Pulmonary artery endothelial cell (primary cell): ENCODE measurements around the gene ABO. TPM values are rescaled to one million over a fixed set of nuclear protein-coding genes. Genes with fewer than 3 reads are reported as not detected.
"Not testable (repeated sequence)": the region's sequence is repeated elsewhere in the genome, so short reads cannot be mapped to it uniquely, and the experiment has no call there.

Source experiments
- DNase-seq: peaks from one replicate; pipeline ENCODE4 v3.0.0-alpha.2; 2011; ENCODE audit warnings: low read depth, low spot score
- total RNA-seq: library from RNA; depleted of rRNA; stranded (reverse); fragments of >200 nt; gene quantifications from 2 replicates; pipeline ENCODE4 v1.2.3, GENCODE V29; 2014

Gene ABO
- total RNA-seq, 1 donor from 2014 or later, result not detected

DNA sequence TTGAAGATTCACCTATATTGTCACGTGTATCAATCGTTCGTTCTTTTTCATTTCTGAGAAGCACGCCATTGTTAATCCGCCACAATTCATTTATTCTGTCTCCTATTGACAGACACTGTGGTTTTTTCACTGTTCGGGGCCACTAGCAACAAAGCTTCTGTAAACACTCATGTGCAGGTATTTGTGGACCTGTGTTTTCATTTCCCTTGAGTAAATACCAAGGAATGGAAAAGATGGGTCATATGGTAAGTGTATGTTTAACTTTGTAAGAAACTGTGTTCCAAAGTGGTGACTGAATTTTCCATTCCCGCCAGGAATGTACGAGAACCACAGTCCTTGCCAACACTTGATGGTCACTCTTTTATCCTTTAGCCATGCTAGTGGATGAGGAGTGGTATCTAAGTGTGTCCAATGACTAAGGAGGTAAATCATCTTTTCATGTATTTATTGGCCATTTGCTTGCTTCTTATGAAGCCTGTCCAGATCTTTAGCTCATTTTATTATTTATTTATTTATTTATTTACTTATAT, 10.7 kb downstream of the ABO start:
- DNase-seq, result no peak

DNA sequence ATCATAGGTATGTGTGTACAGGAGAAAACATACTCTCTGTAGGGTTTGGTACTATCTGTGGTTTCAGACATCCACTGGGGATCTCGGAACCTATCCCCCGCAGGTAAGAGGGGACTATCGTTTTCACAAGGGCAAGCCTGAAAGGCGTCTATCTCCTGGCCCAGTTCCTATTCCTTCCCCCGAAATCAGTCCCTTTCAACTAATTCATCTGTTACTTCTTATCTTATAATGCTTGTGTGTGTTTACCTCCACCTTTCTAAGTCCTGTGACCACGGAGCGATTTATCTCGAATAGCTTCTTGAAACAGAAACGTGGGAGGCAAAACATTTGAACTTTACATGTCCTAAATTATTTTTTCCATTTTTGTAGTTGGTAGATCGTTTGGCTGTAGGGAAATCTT, 11.4 kb downstream of the ABO start:
- no peak for DNase-seq

GRCh38 chr9:133262226-133262625, 12.8 kb downstream of the ABO start:
- no peak for DNase-seq

GRCh38 chr9:133261753-133262120, 13.3 kb downstream of the ABO start:
- no peak for DNase-seq

DNA sequence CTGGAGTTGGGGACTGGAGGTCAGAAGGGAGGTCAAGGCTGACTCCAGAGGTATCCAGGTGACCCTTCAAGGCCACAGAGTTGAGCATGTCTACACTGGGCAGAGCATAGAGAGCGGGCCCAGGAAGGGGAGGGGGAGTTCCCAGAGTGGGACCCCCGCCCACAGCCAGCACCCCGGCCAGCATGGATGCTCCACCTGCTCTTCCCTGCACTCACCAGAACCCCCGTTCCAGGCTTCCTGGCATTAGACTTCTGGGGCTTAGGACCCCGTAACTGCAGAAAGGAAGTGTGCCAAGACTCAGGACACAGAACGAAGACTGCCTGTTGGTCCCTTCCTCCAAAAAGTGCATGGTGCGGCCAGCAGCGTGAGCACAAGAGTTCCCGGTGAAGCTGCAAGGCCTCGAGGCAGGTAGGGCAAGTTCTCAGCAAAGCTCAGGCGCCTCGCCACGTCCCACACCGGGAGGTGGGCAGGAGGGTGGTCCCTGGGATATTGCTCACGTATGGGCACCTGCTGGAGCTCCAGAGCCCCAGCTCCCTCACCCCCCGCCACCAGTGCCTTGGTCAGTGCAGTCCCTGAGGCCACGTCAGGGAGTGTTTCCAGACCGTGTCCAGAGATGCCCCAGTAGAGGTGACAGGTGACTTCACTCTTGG, 13.8 kb downstream of the ABO start:
- no peak for DNase-seq

- no peak for DNase-seq
Observed at GRCh38 chr9:133260334-133261102, 14.5 kb downstream of the ABO start.

- no peak for DNase-seq
Observed at GRCh38 chr9:133258061-133259015, 16.7 kb downstream of the ABO start.

DNA sequence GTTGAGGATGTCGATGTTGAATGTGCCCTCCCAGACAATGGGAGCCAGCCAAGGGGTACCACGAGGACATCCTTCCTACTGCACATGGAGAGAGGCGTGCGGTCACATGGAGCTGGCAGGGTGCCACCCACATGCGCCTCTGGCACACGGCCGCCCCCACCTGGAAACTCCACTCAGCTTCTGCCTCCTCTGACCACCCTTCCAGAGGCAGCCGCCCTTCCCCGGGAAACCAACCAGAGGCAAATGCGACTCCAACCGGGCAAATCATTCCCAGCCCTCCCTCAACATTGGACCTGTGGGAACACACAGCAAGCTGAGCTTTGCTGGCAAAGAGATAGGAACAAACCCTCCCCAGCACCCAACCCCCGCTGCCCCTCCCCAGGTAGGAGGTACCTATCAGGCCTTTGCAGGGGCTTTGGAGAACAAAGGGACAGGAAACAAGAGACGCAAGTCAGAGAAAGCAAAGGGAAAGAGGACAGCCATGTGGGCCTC, 17.5 kb downstream of the ABO start:
- DNase-seq, result no peak

DNA sequence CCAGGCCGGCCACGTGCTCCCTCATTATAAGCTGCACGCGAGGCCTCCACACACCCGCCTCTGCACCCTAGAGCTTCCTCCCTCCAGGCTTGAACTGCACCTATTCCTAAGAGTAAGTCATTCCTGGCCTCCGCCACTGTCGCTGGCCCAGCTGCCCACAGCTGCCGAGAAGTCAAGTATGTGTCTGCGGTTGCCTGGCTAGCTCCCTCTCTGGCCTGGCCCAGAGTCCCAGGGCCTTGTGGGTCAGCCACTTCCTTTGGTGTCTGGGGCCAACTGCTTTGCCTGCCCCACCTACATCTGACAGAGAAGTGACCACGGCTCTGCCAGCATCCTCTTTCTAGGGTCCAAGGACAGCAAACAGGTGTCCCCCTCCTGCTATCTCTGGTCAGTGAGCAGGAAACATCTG, 18.3 kb downstream of the ABO start:
- DNase-seq, result no peak

DNA sequence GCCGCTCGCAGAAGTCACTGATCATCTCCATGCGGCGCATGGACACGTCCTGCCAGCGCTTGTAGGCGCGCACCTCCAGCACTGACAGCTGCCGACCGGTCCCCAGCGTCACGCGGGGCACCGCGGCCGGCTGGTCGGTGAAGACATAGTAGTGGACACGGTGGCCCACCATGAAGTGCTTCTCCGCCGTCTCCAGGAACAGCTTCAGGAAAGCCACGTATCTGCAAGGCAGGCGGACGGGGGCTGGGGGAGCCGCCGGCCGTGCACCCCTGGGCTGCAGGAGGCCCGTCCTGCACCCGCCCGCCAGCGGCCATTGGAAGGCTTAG, 18.9 kb downstream of the ABO start:
- DNase-seq, result no peak

- no peak for DNase-seq
Observed at GRCh38 chr9:133255371-133256135, 19.4 kb downstream of the ABO start.

DNA sequence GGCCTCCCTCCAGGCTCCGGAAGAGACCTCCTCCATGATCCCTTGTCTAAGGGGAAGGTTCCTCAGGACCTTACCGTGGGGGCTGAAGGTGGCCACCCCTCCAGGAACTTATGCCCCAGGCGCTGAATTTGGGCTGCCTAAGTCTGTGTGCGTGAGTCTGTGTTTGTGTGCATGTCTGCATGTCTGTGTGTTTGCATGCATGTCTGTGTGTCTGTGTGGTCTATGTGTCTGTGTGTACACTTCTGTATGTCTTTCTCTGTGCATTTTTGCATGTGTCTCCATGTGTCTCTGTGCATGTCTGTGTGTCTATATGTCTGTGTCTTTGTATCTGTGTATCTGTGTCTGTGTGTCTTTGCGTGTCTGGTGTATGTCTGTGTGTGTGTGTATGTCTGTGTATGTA, 20.5 kb downstream of the ABO start:
- DNase-seq, result no peak

DNA sequence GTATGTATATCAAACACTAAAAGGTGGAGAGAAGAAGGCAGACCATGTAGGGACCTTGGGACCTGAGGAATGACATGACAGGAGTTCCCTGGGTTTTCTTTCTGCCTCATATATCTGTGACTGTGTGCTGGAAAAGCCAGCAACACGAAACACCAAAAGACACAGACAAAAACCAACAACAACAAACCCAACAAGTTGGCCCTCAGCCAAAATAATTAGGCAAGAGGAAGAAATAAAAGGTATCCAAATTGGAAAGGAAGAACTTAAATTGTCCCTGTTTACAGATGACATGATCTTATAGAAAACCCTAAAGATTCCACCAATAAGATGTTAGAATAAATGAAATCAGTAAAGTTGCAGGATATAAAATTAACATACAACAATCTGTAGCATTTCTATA, 21.7 kb downstream of the ABO start:
- no peak for DNase-seq

GRCh38 chr9:133252301-133253020, 22.5 kb downstream of the ABO start:
- DNase-seq, result no peak

- DNase-seq, result no peak
Observed at GRCh38 chr9:133251773-133252172, 23.2 kb downstream of the ABO start.

- DNase-seq, result not testable (repeated sequence)
Observed at GRCh38 chr9:133251221-133251620, 23.8 kb downstream of the ABO start.

DNA sequence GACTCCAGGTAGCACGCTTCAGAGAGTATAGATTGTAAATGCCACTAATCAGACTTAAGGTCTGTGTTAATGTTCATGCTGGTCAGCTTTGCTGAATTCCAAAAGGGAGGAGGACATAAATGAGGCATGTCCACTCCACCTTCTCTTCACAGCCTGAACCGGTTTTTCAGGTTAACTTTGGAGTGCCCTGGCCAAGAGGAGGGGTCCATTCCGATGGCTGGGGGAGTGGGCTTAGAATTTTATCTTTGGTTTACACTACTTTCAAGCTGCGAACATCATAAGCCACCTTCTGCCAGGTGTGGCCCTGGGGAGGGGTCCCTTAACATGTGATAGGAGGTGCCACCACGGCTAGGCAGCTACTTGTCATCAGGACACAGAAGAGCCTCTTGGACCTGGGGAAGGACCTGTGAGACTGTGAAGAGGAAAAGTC, 24.2 kb downstream of the ABO start:
- DNase-seq, result no peak

GRCh38 chr9:133249337-133249736, 25.7 kb downstream of the ABO start:
- no peak for DNase-seq

GRCh38 chr9:133248726-133249295, 26.2 kb downstream of the ABO start:
- no peak for DNase-seq

GRCh38 chr9:133247632-133248031, 27.4 kb downstream of the ABO start:
- no peak for DNase-seq
